Stomach smooth muscle (tissue), 2 donors: Measurements from ENCODE around the gene BMP5.

ENCODE experiments used
- H3K27ac ChIP-seq: one replicate; pipeline ENCODE4 v1.7.0; 2013; ENCODE audit warnings: mild to moderate bottlenecking, low read length, inconsistent platforms
- H3K27me3 ChIP-seq, 2 donors: one replicate each; pipeline ENCODE4 v1.7.0; 2013; ENCODE audit warnings: low read length in 2 of 2; ENCODE audit not compliant: insufficient read depth in 2 of 2, control insufficient read depth in 1 of 2
- H3K36me3 ChIP-seq, 2 donors: one replicate each; pipeline ENCODE4 v1.7.0; 2013; ENCODE audit warnings: low read length in 2 of 2; ENCODE audit not compliant: control insufficient read depth in 2 of 2, insufficient read depth in 2 of 2
- H3K4me1 ChIP-seq: one replicate; pipeline ENCODE4 v1.7.0; 2013; ENCODE audit warnings: low read length; ENCODE audit not compliant: control insufficient read depth, insufficient read depth
- H3K4me3 ChIP-seq, 2 donors: one replicate each; pipeline ENCODE4 v1.7.0; 2013; ENCODE audit warnings: low read length in 2 of 2
- H3K9ac ChIP-seq, 2 donors: one replicate each; pipeline ENCODE4 v1.7.0; 2013; ENCODE audit warnings: low read length in 2 of 2, mild to moderate bottlenecking in 1 of 2
- H3K9me3 ChIP-seq, 2 donors: one replicate each; pipeline ENCODE4 v1.7.0; 2013; ENCODE audit warnings: low read length in 2 of 2; ENCODE audit not compliant: control insufficient read depth in 2 of 2
- donor health status: healthy.
- donor health status: Pancreatic carcinoma.

The BMP5 gene

DNA sequence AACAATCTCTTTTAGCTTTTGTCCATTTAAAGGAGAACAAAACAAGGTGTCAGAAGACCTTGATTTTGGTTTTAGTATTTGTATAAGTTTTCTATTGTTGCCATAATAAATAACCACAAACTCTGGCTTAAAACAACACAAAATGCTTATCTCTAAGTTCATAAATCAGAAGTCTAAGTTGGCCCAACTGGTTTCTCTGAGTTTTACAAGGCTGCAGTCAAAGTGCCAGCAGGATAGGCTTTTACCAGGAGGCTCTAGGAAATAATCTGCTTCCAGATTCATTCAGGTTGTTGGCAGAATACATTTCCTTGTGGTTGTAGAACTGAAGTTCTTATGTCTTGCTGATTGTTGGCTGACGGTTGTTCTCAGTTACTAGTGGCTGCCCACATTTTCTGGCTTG, 149.2 kb downstream of the BMP5 start:
- Histone ChIP-seq H3K27me3 (no peaks in the 10 kb centered on the region), H3K9me3 (no peaks in the 10 kb centered on the region), H3K4me3 (no peak overlapping the region), H3K36me3 (no peaks in the 10 kb centered on the region), H3K4me1 (no peaks in the 10 kb centered on the region), H3K9ac (no peak overlapping the region), H3K27ac (no peak overlapping the region)

DNA sequence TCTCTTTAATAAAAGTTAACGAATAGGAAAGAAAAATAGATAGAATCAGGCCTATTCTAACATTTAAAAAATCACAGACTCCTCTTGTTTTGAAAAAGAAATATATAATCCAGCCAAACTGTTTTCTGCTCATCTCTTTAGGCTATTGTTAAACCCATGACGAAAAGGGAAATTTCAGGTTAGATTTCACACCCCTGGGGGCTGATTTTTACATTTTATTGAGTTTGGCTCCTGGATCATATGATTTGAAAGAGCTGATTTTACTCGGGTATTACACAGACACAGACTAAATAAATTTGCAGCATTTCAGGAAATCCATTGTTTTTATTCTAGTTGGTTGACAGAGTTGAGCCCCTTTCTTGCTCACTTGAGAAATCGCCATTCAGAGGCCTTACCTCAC, 160.6 kb downstream of the BMP5 start:
- no peak overlapping the region for H3K27ac ChIP-seq
- H3K4me1 ChIP-seq: no peaks in the 10 kb centered on the region
- no peak overlapping the region for H3K9ac ChIP-seq
- H3K27me3 ChIP-seq: no peaks in the 10 kb centered on the region
- no peaks in the 10 kb centered on the region for H3K36me3 ChIP-seq
- H3K9me3 ChIP-seq: no peaks in the 10 kb centered on the region
- H3K4me3 ChIP-seq: no peak overlapping the region

DNA sequence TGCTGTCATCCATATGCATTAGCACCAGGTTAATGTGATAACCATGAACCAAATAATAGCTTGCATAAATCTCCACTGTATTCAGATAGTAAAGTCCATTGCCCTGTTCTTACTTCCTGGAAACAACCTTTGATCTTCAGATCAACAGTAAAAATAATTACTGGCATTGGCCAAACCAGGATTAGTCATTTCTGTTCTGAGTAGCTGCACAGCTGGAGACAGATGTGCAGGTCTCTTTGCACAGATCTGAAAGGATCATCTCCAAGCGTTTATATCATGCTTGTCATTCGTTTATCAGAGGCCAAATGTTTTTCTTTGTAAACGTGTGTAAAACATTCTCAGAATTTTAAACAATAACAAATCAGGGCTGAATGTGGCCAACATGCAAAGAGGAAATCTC, 162.0 kb downstream of the BMP5 start:
- no peak overlapping the region for H3K9ac ChIP-seq
- H3K9me3 ChIP-seq: no peaks in the 10 kb centered on the region
- H3K27me3 ChIP-seq: no peaks in the 10 kb centered on the region
- H3K4me3 ChIP-seq: no peak overlapping the region
- no peaks in the 10 kb centered on the region for H3K4me1 ChIP-seq
- no peaks in the 10 kb centered on the region for H3K36me3 ChIP-seq
- H3K27ac ChIP-seq: no peak overlapping the region

DNA sequence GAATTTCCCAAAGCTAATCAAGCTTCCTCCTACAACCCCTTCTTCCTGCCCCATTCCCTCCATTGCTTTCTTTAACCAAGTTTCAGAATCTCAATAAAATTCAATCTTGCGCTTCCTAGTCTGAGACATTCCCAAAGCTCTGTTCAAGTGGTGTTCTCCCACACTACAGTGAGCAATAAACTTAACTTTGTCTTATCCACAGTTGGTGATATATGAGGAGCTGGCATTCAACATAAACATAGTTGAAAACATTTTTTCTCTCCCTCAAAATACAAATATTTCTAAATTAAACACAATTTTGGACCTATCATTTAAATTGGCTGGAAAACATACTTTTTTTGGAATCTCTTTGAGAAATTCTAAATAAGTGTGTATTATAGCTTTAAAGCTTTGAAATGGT, 166.7 kb downstream of the BMP5 start:
- Histone ChIP-seq H3K9ac (no peak overlapping the region), H3K36me3 (no peaks in the 10 kb centered on the region), H3K4me1 (no peaks in the 10 kb centered on the region), H3K27me3 (no peaks in the 10 kb centered on the region), H3K4me3 (no peak overlapping the region), H3K9me3 (peaks cover 0 to 6% of the 10 kb centered on the region in 2 donors), H3K27ac (no peak overlapping the region)

DNA sequence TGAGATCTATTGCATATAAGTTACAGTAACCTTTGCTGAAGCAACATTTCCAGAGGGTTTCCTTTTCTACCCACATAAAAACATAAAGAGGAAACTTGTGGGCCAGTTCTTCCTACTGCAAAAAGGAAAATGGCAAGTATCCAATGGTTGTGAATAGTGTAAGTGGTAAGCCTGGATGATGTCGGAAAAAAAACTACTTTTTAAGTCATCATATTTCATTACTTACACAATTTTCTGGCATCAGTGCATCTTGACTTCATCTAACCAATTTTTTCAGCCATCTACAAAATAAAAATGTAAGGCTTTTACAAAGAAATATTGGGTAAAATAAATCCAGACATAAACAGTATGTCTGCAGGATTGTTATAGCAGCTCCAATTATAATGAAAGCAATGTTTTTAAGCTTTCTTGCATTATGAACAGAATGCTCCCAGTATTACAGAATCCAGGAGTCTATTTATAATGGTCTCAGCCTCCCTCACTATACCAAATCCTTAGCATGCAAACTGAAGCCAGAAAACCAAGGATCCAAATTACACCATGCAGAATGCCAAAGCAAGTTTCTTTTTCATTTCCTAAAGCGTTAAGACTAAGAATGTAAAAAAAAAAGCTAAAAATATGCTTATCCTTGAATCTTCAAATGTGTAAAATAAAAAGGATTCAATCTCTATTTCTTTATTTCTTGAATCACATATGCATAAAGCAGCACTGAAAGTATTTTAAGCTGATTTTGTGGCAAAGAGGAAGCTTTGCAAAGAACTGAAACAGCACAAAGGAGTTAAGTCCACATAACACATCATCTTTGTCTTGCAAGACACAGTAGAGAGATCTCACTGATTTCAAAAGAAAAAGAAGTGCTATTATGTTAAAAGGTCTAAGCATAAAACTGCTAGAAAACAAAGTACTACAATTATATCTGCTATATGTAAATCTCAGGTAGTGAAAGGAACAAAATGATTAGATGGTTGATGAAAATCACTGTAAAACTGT, 169.6 kb downstream of the BMP5 start:
- Histone ChIP-seq H3K27me3 (no peaks in the 10 kb centered on the region), H3K9me3 (peaks cover 0 to 6% of the 10 kb centered on the region in 2 donors), H3K27ac (no peak overlapping the region), H3K4me1 (no peaks in the 10 kb centered on the region), H3K4me3 (no peak overlapping the region), H3K36me3 (no peaks in the 10 kb centered on the region), H3K9ac (no peak overlapping the region)

DNA sequence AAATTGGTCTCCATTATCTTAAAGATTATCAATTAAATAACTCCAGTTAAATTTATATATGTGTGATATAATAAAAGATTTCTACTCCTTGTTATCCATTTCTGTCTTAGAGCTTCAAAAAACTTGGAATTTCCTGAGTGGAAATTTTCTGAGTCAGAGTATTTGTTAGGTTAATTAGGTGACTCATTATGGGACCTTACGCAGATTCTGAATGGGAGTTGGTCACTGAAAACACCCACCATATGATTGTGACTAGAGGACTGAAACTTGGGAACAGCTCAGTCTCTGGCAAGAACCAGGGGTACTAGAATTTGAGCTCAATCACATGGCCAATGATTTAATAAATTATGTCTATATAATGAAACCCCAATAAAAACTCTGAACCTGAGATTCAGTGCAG, 171.0 kb downstream of the BMP5 start:
- no peaks in the 10 kb centered on the region for H3K36me3 ChIP-seq
- no peaks in the 10 kb centered on the region for H3K4me1 ChIP-seq
- H3K27ac ChIP-seq: no peak overlapping the region

More for the DNA sequence above, 171.0 kb downstream of the BMP5 start:
- H3K27me3 ChIP-seq: no peaks in the 10 kb centered on the region
- H3K9me3 ChIP-seq: peaks cover 0 to 6% of the 10 kb centered on the region in 2 donors
- no peak overlapping the region for H3K9ac ChIP-seq
- H3K4me3 ChIP-seq: no peak overlapping the region
